Esophagus muscularis mucosa (tissue), 4 donors: ENCODE data around the gene ST7.

Source experiments
- CTCF ChIP-seq, 3 experiments: fragments of 200-600 bp in 2 of 3; fragments of 450-650 bp in 1 of 3; sonication (generic) in 2 of 3; IDR thresholded peaks; one replicate each; pipeline ENCODE4 v1.5.1; 2017 to 2019; ENCODE audit warnings: antibody characterized with exemption in 3 of 3, mild to moderate bottlenecking in 2 of 3, moderate library complexity in 1 of 3
- EP300 ChIP-seq: sonication (generic); formaldehyde crosslinking; IDR thresholded peaks from one replicate; pipeline ENCODE4 v1.6.1; 2017; ENCODE audit warnings: antibody characterized with exemption
- POLR2A ChIP-seq: fragments of 450-650 bp; IDR thresholded peaks from one replicate; pipeline ENCODE4 v1.6.1; 2017; ENCODE audit warnings: antibody characterized with exemption, moderate library complexity, mild to moderate bottlenecking, low read depth
- POLR2AphosphoS5 ChIP-seq, 2 donors: sonication (generic); formaldehyde crosslinking; IDR thresholded peaks; one replicate each; pipeline ENCODE4 v1.6.1; 2017; ENCODE audit warnings: antibody characterized with exemption in 2 of 2

DNA sequence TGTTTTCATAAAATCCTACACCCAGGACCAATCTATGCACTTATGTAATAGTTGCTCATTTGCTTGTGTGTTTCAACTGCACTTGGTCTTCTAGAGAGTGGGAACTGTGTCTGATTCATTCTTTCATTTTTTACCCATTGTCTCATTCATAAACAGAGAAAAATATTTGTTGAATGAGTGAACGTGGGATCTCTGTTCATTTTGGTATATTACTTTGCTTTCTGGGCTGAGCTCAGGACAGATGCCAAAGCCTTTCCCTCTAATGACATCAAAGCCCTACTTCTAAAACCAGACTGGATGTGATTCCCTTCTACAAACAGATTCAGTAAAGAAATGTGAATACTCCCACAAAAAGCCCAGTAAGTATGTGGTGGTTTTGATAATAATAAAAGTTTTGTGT lies 145.2 kb downstream of the ST7 start:
- TF ChIP-seq CTCF (IDR thresholded peaks at IDR 0.05) (no peak), POLR2AphosphoS5 (IDR thresholded peaks at IDR 0.05) (no peak), POLR2A (no peak), EP300 (no peak)
